Measurements from ENCODE around the gene RUVBL2.

Gene RUVBL2

GRCh38 chr19:48961673-48962028, 32.0 kb upstream of the RUVBL2 start:
- H3K9me3 ChIP-seq (ENCODE audit: control insufficient read depth, insufficient read depth, low read depth, low read length) = no peaks in the 10 kb centered on the region
- H3K4me3 ChIP-seq (ENCODE audit: low read depth, low read length) = no peak overlapping the region
- ChIA-PET CTCF (interaction anchor here (0.7 to 1.7 kb wide), 3 partner anchors 9 to 126 kb away, joined by 3 to 10 read pairs (median 5); partner anchors contain the start of gene HSD17B14), POLR2A (interaction anchor here (0.6 to 2.7 kb wide), 7 partner anchors 9 to 185 kb away, joined by 5 to 16 read pairs (median 6); partner anchors contain the start of genes GYS1, NUCB1, PPP1R15A and RUVBL2)
- no peak for TF ChIP-seq ZNF596 (tag by site-specific recombination; IDR thresholded peaks at IDR 0.05)
- no peak for TF ChIP-seq ZNF18 (tag by site-specific recombination; IDR thresholded peaks at IDR 0.05)
- TF ChIP-seq ZNF266 (tag by site-specific recombination; IDR thresholded peaks at IDR 0.05; ENCODE audit: low read depth) = no peak
- TF ChIP-seq ZNF211 (tag by site-specific recombination; IDR thresholded peaks at IDR 0.05; ENCODE audit: low read depth) = no peak
- TF ChIP-seq KLF9 (tag by site-specific recombination; IDR thresholded peaks at IDR 0.05; ENCODE audit: low read depth) = no peak
- TF ChIP-seq KLF16 (tag by site-specific recombination; IDR thresholded peaks at IDR 0.05) = no peak
- no peak for TF ChIP-seq ZNF391 (tag by site-specific recombination; IDR thresholded peaks at IDR 0.05; ENCODE audit: borderline replicate concordance, low read depth)
- TF ChIP-seq ZFP3 (tag by site-specific recombination; IDR thresholded peaks at IDR 0.05; ENCODE audit: low read depth) = no peak
- no peak for TF ChIP-seq ZNF366 (tag by site-specific recombination; conservative IDR thresholded peaks at IDR 0.05)
- no peak for TF ChIP-seq ZNF239 (tag by site-specific recombination; IDR thresholded peaks at IDR 0.05)
- no peak for TF ChIP-seq ZNF777 (tag by site-specific recombination; IDR thresholded peaks at IDR 0.05; ENCODE audit: borderline replicate concordance)
- TF ChIP-seq GLI2 (tag by site-specific recombination; IDR thresholded peaks at IDR 0.05; ENCODE audit: borderline replicate concordance, low read depth) = no peak
- TF ChIP-seq ZNF112 (tag by site-specific recombination; IDR thresholded peaks at IDR 0.05) = no peak
- TF ChIP-seq SETDB1 (IDR thresholded peaks at IDR 0.05; ENCODE audit: insufficient read length, low read length) = no peak
- H3K36me3 ChIP-seq (ENCODE audit: control insufficient read depth in 2 of 2, insufficient read depth in 1 of 2, low read length in 2 of 2) = peaks cover 19 to 36% of the 10 kb centered on the region in 2 experiments; a peak in 2 of 3 replicates
- peak overlapping the region; percentile 16; the same call in 1 of the 2 replicates for H3K27ac ChIP-seq (ENCODE audit: extremely low read depth, low read depth, low read length)
- H3K4me1 ChIP-seq (ENCODE audit: control insufficient read depth, insufficient read depth, low read length) = peaks cover 19% of the 10 kb centered on the region

GRCh38 chr19:48962029-48962848, 31.4 kb upstream of the RUVBL2 start:
- no peak overlapping the region for H3K4me3 ChIP-seq (ENCODE audit: low read depth, low read length)
- peak overlapping the region; percentile 16; the same call in 1 of the 2 replicates for H3K27ac ChIP-seq (ENCODE audit: extremely low read depth, low read depth, low read length)
- H3K4me1 ChIP-seq (ENCODE audit: control insufficient read depth, insufficient read depth, low read length) = peaks cover 20% of the 10 kb centered on the region
- H3K36me3 ChIP-seq (ENCODE audit: control insufficient read depth in 2 of 2, insufficient read depth in 1 of 2, low read length in 2 of 2) = peaks cover 13 to 38% of the 10 kb centered on the region in 2 experiments; a peak in 2 of 3 replicates
- CTCF ChIA-PET = interaction anchor here (0.7 to 1.7 kb wide), 3 partner anchors 8 to 126 kb away, joined by 3 to 10 read pairs (median 5); partner anchors contain the start of gene HSD17B14
- POLR2A ChIA-PET = interaction anchor here (0.6 to 2.7 kb wide), 8 partner anchors 8 to 185 kb away, joined by 3 to 16 read pairs (median 6); partner anchors contain the start of genes DHDH, GYS1, NUCB1 and PPP1R15A
- no peaks in the 10 kb centered on the region for H3K9me3 ChIP-seq (ENCODE audit: control insufficient read depth, insufficient read depth, low read depth, low read length)
- TF ChIP-seq ZNF677 (tag by site-specific recombination; IDR thresholded peaks at IDR 0.05) (no peak), ZNF274 (IDR thresholded peaks at IDR 0.05; ENCODE audit: low read length) (no peak), ZNF274 (tag by site-specific recombination; IDR thresholded peaks at IDR 0.05; ENCODE audit: borderline replicate concordance) (no peak), ZNF707 (tag by site-specific recombination; IDR thresholded peaks at IDR 0.05) (no peak), ZNF521 (tag by site-specific recombination; IDR thresholded peaks at IDR 0.05) (no peak), SETDB1 (IDR thresholded peaks at IDR 0.05; ENCODE audit: insufficient read length, low read length) (no peak), HOXA7 (CRISPR knock-in tag; IDR thresholded peaks at IDR 0.05; ENCODE audit: borderline replicate concordance) (no peak), ZIC2 (tag by site-specific recombination; IDR thresholded peaks at IDR 0.05) (peak; percentile 51), ZNF792 (tag by site-specific recombination; IDR thresholded peaks at IDR 0.05) (no peak), INSM2 (tag by site-specific recombination; IDR thresholded peaks at IDR 0.05) (no peak), ZNF157 (tag by site-specific recombination; IDR thresholded peaks at IDR 0.05) (no peak), ZNF624 (tag by site-specific recombination; IDR thresholded peaks at IDR 0.05) (no peak), ZNF112 (tag by site-specific recombination; IDR thresholded peaks at IDR 0.05) (no peak), ZNF510 (tag by site-specific recombination; IDR thresholded peaks at IDR 0.05; ENCODE audit: insufficient replicate concordance) (no peak), ZNF174 (tag by site-specific recombination; IDR thresholded peaks at IDR 0.05) (no peak)
- TF ChIP-seq, protein P1, sequence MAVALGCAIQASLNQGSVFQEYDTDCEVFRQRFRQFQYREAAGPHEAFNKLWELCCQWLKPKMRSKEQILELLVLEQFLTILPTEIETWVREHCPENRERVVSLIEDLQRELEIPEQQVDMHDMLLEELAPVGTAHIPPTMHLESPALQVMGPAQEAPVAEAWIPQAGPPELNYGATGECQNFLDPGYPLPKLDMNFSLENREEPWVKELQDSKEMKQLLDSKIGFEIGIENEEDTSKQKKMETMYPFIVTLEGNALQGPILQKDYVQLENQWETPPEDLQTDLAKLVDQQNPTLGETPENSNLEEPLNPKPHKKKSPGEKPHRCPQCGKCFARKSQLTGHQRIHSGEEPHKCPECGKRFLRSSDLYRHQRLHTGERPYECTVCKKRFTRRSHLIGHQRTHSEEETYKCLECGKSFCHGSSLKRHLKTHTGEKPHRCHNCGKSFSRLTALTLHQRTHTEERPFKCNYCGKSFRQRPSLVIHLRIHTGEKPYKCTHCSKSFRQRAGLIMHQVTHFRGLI (tag by site-specific recombination; IDR thresholded peaks at IDR 0.05) = no peak
- TF ChIP-seq, protein P2, sequence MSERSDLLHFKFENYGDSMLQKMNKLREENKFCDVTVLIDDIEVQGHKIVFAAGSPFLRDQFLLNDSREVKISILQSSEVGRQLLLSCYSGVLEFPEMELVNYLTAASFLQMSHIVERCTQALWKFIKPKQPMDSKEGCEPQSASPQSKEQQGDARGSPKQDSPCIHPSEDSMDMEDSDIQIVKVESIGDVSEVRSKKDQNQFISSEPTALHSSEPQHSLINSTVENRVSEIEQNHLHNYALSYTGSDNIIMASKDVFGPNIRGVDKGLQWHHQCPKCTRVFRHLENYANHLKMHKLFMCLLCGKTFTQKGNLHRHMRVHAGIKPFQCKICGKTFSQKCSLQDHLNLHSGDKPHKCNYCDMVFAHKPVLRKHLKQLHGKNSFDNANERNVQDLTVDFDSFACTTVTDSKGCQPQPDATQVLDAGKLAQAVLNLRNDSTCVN (tag by site-specific recombination; optimal IDR thresholded peaks at IDR 0.05) = no peak
